HEK293 (cell line): ENCODE measurements around the gene ABHD12.

Experiments used
- OSR2 ChIP-seq: fragments of 450-650 bp; formaldehyde crosslinking; IDR thresholded peaks from 2 replicates; pipeline ENCODE4 v1.5.1; 2016; ENCODE audit warnings: missing biosample characterization, missing genetic modification characterization
- ZNF19 ChIP-seq: fragments of 450-650 bp; formaldehyde crosslinking; IDR thresholded peaks from 2 replicates; pipeline ENCODE4; 2016; ENCODE audit warnings: missing biosample characterization, missing genetic modification characterization, low read depth
- ZNF350 ChIP-seq: fragments of 450-650 bp; formaldehyde crosslinking; IDR thresholded peaks from 2 replicates; pipeline ENCODE4 v1.5.0; 2017; ENCODE audit warnings: missing biosample characterization, mild to moderate bottlenecking, missing genetic modification characterization
- ZNF394 ChIP-seq: fragments of 450-650 bp; formaldehyde crosslinking; IDR thresholded peaks from 2 replicates; pipeline ENCODE4 v1.5.1; 2016; ENCODE audit warnings: missing biosample characterization, missing genetic modification characterization, mild to moderate bottlenecking, moderate library complexity, borderline replicate concordance
- ZNF660 ChIP-seq: fragments of 450-650 bp; IDR thresholded peaks from 2 replicates; pipeline ENCODE4 v1.5.1; 2018; ENCODE audit warnings: missing biosample characterization, mild to moderate bottlenecking, missing genetic modification characterization
- ZNF76 ChIP-seq: fragments of 450-650 bp; formaldehyde crosslinking; IDR thresholded peaks from 2 replicates; pipeline ENCODE4; 2016; ENCODE audit warnings: low read depth, missing biosample characterization, missing genetic modification characterization, borderline replicate concordance
- ZNF791 ChIP-seq: fragments of 450-650 bp; formaldehyde crosslinking; IDR thresholded peaks from 2 replicates; pipeline ENCODE4 v1.5.1; 2016; ENCODE audit warnings: missing biosample characterization, missing genetic modification characterization
- TF ChIP-seq, protein P1 (sequence below): fragments of 450-650 bp; formaldehyde crosslinking; IDR thresholded peaks from 2 replicates; pipeline ENCODE4 v1.5.1; 2016; ENCODE audit warnings: missing biosample characterization, missing genetic modification characterization
- TF ChIP-seq, protein P2 (sequence below): fragments of 450-650 bp; formaldehyde crosslinking; IDR thresholded peaks from 2 replicates; pipeline ENCODE4 v1.5.1; 2016; ENCODE audit warnings: missing biosample characterization, missing genetic modification characterization, low read depth
- TF ChIP-seq, protein P3 (sequence below): fragments of 450-650 bp; formaldehyde crosslinking; IDR thresholded peaks from 2 replicates; pipeline ENCODE4 v1.5.1; 2016; ENCODE audit warnings: missing biosample characterization, missing genetic modification characterization

DNA sequence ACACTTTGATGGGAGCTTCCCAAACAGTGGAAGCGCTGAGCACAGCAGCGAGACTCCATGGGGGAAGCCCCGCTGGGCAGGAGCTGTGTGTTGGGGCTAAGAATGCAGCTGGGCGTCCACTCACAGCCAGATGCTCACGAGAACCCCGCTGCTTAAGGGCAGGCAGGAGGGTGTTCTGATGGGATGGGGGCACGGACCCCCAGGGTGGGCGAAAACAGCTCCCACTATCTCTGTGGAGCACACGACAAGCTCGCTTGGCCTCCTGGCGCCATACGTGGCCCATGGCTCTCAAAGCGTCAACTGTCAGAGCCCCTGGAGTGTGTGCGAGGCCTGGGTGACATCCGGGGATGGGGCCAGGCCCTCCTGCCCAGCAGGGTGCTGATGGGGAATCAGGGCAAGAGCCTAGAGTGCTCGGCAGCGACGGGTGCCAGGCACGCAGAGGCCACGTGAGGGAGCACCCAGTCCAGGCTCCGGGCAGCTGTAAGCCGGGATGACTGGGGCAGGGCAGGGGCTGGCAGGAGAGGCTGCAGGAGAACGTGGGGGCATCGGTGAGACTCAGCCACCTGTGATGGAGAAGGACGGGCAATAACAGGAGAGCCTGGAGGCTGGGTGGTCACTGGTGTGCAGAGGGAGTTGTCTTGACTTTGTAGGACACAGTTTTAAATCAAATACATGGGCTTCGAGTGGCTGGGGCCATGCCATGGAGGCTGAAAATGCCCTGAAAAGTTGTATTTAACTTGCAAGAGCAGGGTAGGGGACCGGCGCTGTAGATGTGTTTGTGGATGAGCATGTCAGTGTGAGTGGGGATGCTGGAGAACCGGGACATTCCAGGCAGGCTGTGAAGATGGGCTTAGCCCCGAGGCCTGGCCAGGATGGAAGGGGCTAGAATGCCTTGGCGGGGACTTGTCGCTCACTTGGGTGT, 115.5 kb downstream of the ABHD12 start:
- TF ChIP-seq ZNF791 (no peak), ZNF76 (no peak), ZNF660 (tag by site-specific recombination) (no peak), ZNF350 (tag by site-specific recombination) (no peak), OSR2 (tag by site-specific recombination) (no peak), ZNF19 (tag by site-specific recombination) (no peak), ZNF394 (tag by site-specific recombination) (no peak)
- TF ChIP-seq, protein P1, sequence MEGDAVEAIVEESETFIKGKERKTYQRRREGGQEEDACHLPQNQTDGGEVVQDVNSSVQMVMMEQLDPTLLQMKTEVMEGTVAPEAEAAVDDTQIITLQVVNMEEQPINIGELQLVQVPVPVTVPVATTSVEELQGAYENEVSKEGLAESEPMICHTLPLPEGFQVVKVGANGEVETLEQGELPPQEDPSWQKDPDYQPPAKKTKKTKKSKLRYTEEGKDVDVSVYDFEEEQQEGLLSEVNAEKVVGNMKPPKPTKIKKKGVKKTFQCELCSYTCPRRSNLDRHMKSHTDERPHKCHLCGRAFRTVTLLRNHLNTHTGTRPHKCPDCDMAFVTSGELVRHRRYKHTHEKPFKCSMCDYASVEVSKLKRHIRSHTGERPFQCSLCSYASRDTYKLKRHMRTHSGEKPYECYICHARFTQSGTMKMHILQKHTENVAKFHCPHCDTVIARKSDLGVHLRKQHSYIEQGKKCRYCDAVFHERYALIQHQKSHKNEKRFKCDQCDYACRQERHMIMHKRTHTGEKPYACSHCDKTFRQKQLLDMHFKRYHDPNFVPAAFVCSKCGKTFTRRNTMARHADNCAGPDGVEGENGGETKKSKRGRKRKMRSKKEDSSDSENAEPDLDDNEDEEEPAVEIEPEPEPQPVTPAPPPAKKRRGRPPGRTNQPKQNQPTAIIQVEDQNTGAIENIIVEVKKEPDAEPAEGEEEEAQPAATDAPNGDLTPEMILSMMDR (tag by site-specific recombination) = no peak
- TF ChIP-seq, protein P2, sequence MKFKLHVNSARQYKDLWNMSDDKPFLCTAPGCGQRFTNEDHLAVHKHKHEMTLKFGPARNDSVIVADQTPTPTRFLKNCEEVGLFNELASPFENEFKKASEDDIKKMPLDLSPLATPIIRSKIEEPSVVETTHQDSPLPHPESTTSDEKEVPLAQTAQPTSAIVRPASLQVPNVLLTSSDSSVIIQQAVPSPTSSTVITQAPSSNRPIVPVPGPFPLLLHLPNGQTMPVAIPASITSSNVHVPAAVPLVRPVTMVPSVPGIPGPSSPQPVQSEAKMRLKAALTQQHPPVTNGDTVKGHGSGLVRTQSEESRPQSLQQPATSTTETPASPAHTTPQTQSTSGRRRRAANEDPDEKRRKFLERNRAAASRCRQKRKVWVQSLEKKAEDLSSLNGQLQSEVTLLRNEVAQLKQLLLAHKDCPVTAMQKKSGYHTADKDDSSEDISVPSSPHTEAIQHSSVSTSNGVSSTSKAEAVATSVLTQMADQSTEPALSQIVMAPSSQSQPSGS = no peak
- TF ChIP-seq, protein P3, sequence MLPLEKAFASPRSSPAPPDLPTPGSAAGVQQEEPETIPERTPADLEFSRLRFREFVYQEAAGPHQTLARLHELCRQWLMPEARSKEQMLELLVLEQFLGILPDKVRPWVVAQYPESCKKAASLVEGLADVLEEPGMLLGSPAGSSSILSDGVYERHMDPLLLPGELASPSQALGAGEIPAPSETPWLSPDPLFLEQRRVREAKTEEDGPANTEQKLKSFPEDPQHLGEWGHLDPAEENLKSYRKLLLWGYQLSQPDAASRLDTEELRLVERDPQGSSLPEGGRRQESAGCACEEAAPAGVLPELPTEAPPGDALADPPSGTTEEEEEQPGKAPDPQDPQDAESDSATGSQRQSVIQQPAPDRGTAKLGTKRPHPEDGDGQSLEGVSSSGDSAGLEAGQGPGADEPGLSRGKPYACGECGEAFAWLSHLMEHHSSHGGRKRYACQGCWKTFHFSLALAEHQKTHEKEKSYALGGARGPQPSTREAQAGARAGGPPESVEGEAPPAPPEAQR = no peak
